IPS-18c (cell line): Measurements from ENCODE around the gene FAM228B.
"Not testable (repeated sequence)": the region's sequence is repeated elsewhere in the genome, so short reads cannot be mapped to it uniquely, and the experiment has no call there.

Experiments used
- H3K4me3 ChIP-seq: 2 replicates; pipeline ENCODE4 v1.7.0; 2013; ENCODE audit warnings: low read depth, mild to moderate bottlenecking, low read length, moderate library complexity; ENCODE audit not compliant: insufficient read depth
- H3K9me3 ChIP-seq: one replicate; pipeline ENCODE4 v1.6.1; 2013; ENCODE audit warnings: mild to moderate bottlenecking, low read length, moderate library complexity; ENCODE audit not compliant: control insufficient read depth, insufficient read depth

The FAM228B gene

DNA sequence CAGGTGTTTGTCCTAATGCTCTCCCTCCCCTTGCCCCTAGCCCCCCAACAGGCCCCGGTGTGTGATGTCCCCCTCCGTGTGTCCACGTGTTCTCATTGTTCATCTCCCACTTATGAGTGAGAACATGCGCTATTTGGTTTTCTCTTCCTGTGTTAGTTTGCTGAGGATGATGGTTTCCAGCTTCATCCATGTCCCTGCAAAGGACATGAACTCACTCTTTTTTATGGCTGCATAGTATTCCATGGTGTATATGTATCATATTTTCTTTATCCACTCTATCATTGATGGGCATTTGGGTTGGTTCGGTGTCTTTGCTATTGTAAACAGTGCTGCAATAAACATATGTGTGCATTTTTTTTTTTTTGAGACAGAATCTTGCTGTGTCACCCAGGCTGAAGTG lies 30.0 kb upstream of the FAM228B start:
- H3K4me3 ChIP-seq, H3K9me3 ChIP-seq: not testable (repeated sequence)

DNA sequence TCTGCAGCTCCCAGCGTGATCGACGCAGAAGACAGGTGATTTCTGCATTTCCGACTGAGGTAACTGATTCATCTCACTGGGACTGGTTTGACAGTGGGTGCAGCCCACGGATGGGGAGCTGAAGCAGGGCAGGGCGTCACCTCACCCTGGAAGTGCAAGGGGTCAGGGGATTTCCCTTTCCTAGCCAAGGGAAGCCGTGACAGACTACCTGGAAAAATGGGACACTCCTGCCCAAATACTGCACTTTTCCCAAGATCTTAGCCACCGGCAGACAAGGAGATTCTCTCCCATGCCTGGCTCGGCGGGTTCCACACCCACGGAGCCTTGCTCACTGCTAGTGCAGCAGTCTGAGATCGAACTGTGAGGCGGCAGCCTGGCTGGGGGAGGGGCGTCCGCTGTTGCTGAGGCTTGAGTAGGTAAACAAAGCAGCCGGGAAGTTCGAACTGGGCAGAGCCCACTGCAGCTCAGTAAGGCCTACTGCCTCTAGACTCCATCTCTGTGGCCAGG lies 28.0 kb upstream of the FAM228B start:
- H3K4me3 ChIP-seq, H3K9me3 ChIP-seq: not testable (repeated sequence)

DNA sequence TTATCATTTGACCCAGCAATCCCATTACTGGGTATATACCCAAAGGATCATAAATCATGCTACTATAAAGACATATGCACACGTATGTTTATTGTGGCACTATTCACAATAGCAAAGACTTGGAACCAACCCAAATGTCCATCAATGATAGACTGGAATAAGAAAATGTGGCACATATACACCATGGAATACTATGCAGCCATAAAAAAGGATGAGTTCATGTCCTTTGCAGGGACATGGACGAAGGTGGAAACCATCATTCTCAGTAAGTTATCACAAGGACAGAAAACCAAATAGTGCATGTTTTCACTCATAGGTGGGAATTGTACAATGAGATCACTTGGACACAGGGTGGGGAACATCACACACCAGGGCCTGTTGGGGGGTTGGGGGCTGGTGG lies 22.5 kb upstream of the FAM228B start:
- H3K4me3 ChIP-seq, H3K9me3 ChIP-seq: not testable (repeated sequence)

DNA sequence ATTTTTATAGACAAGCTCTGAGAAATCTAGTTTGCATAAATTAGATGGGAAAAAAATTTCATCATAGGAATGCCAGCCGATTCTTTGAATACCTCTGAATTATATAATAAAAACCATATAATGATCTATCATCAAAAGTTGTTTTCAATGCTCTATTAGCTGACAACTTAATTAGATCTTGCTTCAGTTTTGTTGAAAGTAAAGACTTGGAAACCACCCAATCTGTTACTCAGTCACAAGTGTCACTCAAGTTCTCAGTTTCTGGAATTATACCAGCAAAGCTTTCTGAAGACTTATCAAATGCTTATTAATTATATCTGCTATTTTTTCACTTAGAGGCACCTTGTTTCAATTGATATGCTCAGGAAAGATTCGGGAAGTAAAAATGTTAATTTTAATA lies 21.3 kb upstream of the FAM228B start:
- Histone ChIP-seq H3K4me3 (no peak overlapping the region), H3K9me3 (no peaks in the 10 kb centered on the region)

DNA sequence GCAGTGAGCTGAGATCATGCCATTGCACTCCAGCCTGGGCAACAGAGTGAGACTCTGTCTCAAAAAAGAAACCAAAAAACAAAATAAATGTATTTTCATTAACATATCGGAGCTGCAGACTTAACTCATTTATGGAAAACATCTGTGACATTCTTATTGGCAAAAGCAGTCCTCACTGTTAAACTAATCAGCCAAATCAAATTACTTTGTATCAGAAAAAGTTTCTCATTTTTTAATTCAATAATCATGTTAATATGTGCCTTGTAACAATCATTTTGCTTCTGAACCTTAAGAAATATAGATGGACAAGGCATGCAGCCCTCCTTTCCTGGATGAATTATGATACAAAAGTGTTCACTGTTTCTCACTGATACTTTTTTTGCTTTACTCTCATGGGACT lies 20.6 kb upstream of the FAM228B start:
- H3K4me3 ChIP-seq = no peak overlapping the region
- H3K9me3 ChIP-seq = no peaks in the 10 kb centered on the region

DNA sequence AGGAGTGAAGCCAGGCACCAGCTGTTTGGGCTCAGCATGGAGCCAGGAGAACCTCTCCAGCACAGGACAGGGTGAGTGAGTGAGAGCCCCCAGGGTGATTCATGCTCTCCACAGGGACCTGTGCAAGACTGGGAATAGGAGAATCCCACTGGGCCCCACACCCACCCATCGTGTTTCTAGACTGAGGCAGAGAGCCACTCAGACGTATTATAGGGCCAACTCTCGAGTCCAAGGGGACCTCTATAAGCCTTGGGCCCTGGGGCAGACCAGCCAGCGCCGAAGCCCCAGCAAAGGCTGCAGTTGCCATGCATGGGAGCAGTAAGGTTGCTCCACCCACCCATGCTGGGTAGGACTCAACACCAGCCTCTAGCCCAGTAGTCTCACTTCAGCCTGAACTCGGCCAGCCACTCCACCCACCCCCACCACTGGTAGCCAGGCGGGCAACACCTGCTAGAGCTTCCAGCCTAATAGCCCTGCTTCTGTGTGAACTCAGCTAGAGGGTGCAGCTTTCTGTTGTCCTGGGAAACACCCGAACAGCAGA lies 19.1 kb upstream of the FAM228B start:
- Histone ChIP-seq H3K9me3 (no peaks in the 10 kb centered on the region), H3K4me3 (no peak overlapping the region)

DNA sequence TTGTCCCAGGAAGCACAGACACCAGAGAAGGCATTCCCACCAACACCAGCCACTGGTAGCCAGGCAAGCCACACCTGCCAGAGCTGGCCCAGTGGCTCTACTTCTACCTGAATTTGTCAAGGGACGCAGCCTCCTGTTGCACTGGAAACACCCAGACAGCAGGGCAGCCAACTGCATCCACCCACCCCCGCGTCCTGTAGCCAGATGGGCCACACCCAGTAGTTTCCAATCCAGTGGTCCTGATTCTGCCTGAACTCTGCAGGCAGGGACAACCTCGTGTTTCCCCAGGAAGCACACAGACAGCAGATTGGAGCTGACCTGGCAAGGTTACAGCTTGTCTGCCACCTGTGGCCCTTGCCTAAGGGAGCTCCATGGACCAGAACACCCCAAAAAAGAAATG lies 18.4 kb upstream of the FAM228B start:
- Histone ChIP-seq H3K4me3 (no peak overlapping the region), H3K9me3 (no peaks in the 10 kb centered on the region)

DNA sequence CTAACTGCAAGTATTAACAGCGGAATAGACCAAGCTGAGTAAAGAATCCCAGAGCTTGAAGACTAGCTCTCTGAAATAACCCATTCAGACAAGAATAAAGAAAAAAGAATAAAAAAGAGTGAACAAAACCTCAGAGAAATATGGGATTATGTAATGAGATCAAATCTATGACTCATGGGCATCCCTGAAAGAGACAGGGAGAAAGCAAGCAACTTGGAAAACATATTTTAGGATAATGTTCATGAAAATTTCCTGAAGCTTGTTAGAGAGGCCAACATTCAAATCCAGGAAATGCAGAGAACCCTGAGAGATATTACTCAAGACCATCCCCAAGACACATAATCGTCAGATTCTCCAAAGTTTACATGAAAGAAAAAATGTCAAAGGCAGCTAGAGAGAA lies 17.5 kb upstream of the FAM228B start:
- no peaks in the 10 kb centered on the region for H3K9me3 ChIP-seq
- no peak overlapping the region for H3K4me3 ChIP-seq

DNA sequence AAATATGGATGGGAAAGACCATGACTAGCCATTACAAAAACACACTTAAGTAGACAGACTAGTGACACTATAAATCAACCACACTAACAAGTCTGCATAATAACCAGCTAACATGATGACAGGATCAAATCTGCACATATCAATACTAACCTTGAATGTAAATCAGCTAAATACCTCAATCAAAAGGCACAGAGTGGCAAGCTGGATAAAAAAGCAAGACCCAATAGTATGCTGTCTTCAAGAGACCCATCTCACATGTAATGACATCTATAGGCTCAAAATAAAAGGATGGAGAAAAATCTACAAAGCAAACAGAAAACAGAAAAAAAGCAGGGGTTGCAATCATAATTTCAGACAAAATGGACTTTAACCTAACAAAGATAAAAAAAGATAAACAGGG lies 16.5 kb upstream of the FAM228B start:
- Histone ChIP-seq H3K9me3 (no peaks in the 10 kb centered on the region), H3K4me3 (no peak overlapping the region)

DNA sequence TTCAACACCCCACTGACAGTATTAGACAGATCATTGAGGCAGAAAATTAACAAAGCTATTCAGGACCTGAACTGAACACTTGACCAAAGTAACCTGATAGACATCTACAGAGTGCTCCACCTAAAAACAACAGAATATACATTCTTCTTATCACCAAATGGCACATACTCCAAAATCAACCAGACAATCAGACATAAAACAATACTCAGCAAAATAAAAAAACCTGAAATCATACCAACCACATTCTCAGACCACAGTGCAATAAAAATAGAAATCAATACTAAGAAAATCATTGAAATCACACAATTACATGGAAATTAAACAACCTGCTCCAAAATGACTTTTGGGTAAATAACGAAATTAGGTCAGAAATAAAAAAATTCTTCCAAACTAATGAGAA lies 15.9 kb upstream of the FAM228B start:
- Histone ChIP-seq H3K9me3 (no peaks in the 10 kb centered on the region), H3K4me3 (no peak overlapping the region)

DNA sequence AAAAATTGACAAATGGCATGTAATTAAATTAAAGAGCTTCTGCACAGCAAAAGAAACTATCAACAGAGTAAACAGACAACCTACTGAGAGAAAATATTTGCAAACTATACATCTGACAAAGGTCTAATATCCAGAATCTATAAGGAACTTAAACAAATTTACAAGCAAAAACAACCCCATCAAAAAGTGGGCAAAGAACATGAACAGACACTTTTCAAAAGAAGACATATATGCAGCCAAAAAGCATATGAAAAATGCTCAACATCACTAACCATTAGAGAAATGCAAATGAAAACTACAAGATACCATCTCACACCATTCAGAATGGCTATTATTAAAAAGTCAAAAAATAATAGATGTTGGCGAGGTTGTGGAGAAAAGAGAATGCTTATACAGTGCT lies 13.8 kb upstream of the FAM228B start:
- H3K9me3 ChIP-seq, H3K4me3 ChIP-seq: not testable (repeated sequence)

DNA sequence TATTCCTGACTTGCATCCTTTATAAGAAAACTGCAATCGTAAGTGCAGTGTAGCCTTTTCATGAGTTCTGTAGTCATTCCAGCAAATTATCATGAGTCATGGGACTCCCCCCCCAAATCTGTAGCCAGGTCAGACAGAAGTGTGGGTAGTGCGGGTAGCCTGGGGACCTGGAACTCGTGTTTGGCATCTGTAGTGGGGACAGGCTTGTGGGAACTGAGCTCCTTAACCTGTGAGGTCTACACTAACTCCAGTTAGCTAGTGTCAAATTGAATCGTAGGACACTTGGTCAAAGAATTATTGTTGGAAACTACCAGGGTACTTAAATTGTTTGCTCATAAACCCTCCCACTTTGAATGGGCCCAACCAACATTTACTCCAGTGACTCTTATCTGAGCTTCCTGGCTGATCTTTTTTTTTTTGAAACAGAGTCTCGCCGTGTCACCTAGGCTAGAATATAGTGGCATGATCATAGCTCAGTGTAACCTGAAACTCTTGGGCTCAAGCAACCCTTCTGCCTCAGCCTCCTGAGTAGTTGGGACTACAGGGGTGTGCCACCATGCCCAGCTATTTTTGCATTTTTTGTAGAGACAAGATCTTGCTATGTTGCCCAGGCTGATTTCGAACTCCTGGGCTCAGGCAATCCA lies 12.5 kb upstream of the FAM228B start:
- Histone ChIP-seq H3K4me3 (no peak overlapping the region), H3K9me3 (no peaks in the 10 kb centered on the region)

DNA sequence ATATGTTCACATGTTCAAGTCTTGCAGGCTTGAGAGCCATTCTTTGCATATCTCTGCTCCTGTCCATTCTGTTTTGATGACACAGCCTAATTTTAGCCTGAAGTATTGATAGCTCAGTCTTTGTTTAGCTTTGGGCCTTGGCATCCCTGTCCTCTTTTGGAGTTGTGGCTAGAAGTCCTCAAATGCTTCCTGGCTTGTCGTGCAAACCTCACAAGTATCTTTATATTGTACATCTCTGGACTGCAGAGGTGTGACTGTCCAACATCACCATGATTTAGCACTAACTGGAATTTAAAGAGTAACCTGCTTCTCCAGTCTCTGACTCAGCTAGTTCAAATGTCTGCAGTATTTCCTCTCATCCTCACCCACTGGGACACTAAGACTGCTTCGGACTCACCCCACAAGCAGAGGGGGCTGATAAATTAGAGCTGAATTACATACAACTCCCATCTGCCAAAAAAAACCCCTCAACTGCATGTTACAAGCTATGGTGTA lies 11.8 kb upstream of the FAM228B start:
- H3K4me3 ChIP-seq = no peak overlapping the region

DNA sequence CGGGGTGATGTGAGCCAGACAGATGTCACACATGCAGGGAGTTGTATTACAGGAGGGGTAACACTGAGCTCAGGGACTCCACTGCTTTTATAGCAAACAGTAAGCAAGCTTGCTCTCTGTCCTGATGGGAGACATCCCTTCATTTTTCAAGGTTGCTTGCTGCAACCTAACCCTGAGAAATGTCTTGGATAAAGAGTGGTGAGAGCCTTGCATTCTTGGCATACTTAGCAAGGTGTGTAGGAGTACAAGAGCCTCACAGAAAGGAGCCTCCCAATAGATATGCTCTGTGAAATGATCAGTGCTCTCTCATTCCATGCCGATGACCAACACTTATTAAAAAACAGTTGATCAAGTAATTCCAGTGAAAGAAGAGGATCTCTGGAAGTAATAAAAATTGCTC lies 8.2 kb upstream of the FAM228B start:
- H3K4me3 ChIP-seq = no peak overlapping the region
- H3K9me3 ChIP-seq = no peaks in the 10 kb centered on the region

More for the DNA sequence above, 11.8 kb upstream of the FAM228B start:
- H3K9me3 ChIP-seq = no peaks in the 10 kb centered on the region

DNA sequence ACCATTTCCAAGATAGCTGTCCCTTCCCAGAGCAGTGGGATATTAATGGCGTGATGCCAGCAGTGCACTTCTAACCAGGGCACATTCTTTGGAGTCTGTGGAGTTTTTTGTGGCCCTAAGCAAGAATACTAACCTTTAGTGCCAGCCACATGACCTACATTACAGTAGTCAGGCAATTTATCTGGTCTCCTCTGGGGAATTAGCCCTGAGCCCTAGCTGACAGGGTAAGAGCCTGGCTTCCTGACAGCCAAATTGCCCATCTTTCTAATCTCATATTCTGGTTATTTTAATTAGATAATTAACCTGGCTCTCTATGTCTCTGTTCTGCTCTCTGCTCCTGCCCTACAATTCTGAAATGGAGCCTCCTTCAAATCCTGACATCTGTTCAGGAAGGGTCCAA lies 5.4 kb upstream of the FAM228B start:
- H3K9me3 ChIP-seq = no peaks in the 10 kb centered on the region

DNA sequence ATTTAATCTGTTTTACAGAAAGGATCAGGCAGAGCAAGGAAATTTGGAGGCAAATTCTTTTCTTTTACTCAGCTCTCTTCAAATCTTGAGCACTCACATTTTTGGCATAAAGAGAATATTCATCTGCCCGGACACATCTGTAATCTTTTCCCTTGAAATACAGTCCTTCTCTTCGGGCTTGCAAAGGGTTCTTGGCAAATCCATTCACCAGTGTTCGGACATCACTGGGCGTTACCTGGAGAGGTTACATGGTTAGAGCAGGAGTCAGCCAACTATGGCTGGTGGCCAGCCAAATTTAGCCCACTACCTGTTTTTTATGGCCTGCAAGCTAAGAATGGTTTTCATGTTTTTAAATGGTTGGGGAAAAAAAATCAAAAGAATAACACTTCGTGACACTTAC lies 2.2 kb upstream of the FAM228B start:
- Histone ChIP-seq H3K4me3 (no peak overlapping the region; the same call in none of the 2 replicates), H3K9me3 (no peaks in the 10 kb centered on the region)

More for the DNA sequence above, 5.4 kb upstream of the FAM228B start:
- no peak overlapping the region for H3K4me3 ChIP-seq

DNA sequence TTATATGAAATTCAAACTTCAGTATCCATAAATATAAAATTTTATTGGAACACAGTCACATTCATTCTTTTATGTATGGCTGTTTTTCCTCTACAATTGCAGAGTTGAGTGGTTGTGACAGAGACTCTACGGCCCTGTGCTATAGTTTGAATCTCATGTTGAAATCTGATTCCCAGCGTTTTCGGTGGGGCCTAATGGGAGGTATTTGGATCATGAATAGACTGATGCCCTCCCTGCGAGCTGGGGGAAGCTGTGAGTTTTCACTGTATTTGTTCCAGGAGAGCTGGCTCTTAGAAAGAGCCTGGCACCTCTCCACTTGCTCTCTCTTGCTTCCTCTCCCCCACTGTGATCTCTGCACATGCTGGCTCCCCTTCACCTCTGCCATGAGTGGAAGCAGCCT lies 1.8 kb upstream of the FAM228B start:
- H3K9me3 ChIP-seq = no peaks in the 10 kb centered on the region
- H3K4me3 ChIP-seq = no peak overlapping the region

DNA sequence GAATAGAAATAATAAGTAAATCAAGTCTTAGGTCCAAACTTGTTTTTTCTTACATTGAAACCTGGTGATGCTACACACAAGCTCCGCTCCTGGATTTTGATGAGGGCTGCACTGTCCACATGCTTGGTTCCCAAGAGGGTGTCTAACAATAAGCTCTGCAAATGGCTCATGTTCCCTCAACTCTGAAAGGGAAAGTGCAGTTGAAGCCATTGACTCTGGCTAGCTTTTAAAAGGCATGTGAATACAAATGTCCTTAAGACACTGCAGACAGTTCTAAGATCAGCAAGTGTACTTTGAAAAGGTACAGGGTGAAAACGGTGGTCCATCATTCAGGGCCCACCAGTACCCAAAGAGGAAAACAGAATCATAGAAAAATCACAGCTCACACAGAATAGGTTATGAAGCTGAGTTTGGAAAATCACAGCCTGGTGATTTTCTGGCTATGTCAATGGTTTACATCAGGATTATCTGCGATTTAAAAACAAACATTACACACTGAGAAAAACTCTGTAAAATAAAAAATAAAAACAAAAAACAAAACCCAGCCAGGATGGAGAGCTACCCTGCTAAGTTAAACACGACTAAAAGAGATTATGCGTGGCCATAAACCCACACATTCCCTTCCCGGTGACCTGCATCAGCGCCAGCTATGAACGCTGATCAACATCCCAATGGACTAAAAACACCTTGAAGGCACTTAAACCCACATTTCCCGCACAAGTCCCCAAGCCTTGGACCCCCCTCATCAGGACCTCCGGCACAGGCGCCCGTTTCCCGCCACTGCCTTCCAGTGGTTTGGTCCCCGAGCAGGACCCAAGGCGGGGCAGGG lies 689 bp upstream of the FAM228B start:
- peak overlapping the region; percentile 72 for H3K4me3 ChIP-seq
- H3K9me3 ChIP-seq = no peaks in the 10 kb centered on the region
